Neutrophil (primary cell): Measurements from ENCODE around the gene PINK1.

Source experiments
- H3K27ac ChIP-seq: fragments of 200-600 bp; sonication (generic); 2 replicates; pipeline ENCODE4 v1.5.1; 2016; ENCODE audit warnings: mild to moderate bottlenecking, moderate library complexity
- H3K27me3 ChIP-seq: fragments of 200-600 bp; sonication (generic); 2 replicates; pipeline ENCODE4 v1.6.0; 2016; ENCODE audit warnings: mild to moderate bottlenecking
- H3K36me3 ChIP-seq: fragments of 200-600 bp; sonication (generic); 2 replicates; pipeline ENCODE4 v1.5.1; 2017
- H3K4me1 ChIP-seq, 2 experiments: fragments of 200-600 bp in 1 of 2; sonication (generic) in 1 of 2; 1 replicate in 1 of 2; 2 replicates in 1 of 2; pipeline versions ENCODE4 v1.5.1 to v1.6.1; 2013 to 2016; ENCODE audit warnings: low read depth in 1 of 2, low read length in 1 of 2, mild to moderate bottlenecking in 1 of 2, moderate library complexity in 1 of 2; ENCODE audit not compliant: control insufficient read depth in 1 of 2, insufficient read depth in 1 of 2
- H3K4me3 ChIP-seq, 2 experiments: fragments of 200-600 bp in 1 of 2; sonication (generic) in 1 of 2; 1 replicate in 1 of 2; 2 replicates in 1 of 2; pipeline ENCODE4 v1.5.1; 2013 to 2016; ENCODE audit warnings: low read depth in 1 of 2, low read length in 1 of 2, mild to moderate bottlenecking in 1 of 2, moderate library complexity in 1 of 2
- H3K9me3 ChIP-seq: fragments of 200-600 bp; sonication (generic); 2 replicates; pipeline ENCODE4 v1.5.1; 2016
- TF ChIP-seq, protein P1 (sequence below): fragments of 200-600 bp; sonication (generic); IDR thresholded peaks from 2 replicates; pipeline ENCODE4 v1.5.1; 2016; ENCODE audit warnings: antibody characterized with exemption

PINK1 gene

DNA sequence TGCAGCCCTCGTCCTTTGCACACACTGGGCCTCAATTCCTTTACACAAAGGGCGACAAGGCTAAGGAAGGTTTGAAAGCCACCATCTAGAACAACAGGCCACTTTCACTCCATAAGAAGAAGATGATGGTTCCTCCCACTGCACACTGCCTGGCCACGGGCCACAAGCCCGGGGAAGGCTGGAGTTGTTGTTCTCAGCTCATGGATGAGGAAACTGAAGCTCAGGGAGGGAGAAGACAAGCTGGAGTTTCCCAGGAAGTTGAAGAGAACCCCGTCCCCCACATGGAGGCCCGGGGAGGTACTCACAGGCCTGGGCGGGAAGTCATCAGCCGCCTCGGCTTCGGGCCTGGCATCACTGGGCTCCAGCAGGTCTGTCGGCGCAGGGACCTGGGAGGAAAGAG, 52.5 kb downstream of the PINK1 start:
- TF ChIP-seq, protein P1, sequence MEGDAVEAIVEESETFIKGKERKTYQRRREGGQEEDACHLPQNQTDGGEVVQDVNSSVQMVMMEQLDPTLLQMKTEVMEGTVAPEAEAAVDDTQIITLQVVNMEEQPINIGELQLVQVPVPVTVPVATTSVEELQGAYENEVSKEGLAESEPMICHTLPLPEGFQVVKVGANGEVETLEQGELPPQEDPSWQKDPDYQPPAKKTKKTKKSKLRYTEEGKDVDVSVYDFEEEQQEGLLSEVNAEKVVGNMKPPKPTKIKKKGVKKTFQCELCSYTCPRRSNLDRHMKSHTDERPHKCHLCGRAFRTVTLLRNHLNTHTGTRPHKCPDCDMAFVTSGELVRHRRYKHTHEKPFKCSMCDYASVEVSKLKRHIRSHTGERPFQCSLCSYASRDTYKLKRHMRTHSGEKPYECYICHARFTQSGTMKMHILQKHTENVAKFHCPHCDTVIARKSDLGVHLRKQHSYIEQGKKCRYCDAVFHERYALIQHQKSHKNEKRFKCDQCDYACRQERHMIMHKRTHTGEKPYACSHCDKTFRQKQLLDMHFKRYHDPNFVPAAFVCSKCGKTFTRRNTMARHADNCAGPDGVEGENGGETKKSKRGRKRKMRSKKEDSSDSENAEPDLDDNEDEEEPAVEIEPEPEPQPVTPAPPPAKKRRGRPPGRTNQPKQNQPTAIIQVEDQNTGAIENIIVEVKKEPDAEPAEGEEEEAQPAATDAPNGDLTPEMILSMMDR = no peak
- H3K27ac ChIP-seq = no peak overlapping the region
- no peaks in the 10 kb centered on the region for H3K36me3 ChIP-seq
- no peaks in the 10 kb centered on the region for H3K9me3 ChIP-seq
- no peaks in the 10 kb centered on the region for H3K4me1 ChIP-seq
- H3K27me3 ChIP-seq = no peaks in the 10 kb centered on the region
- no peak overlapping the region for H3K4me3 ChIP-seq

DNA sequence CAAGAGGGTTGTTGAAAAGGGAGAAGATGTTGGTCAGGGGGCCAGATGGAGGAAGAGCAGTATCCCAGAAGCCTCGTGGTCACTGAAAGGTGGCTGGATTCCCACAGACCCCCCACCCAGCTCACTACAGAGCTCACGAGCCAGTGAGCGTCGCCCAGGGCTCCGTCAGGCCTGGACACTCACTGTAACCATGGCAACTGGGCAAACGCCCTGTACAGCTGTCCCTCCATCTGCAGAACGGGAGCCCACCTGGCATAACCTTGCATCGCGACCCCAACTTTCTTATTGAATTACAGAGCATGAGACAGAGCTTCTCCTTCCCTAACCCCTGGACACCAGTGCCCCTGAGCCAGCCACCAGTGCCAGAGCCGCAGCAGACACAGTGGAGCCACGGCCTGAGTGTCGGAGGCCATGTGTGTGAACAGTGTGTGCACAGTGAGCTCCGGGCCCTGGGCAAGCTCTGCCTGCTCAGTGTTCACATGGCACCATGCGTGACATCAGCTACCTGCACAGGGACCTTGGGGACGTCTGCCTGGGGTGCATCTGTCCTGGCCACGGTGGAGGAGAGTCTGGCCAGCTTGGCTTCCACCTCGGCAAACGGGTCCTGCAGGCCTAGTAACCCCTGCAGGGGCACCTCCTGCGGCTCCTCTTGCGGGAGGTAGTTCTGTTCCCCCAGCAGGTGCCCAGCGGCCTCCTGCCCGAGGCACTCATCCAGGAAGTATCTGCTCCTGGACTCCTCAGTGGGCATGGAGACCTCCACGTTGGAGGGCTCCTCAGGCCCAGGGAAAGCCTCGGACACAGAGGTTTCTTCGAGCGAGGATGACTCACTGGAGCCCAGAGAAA, 53.8 kb downstream of the PINK1 start:
- H3K4me1 ChIP-seq = no peaks in the 10 kb centered on the region
- no peak overlapping the region for H3K4me3 ChIP-seq
- H3K27ac ChIP-seq = no peak overlapping the region
- TF ChIP-seq, protein P1 = no peak
- no peaks in the 10 kb centered on the region for H3K36me3 ChIP-seq
- no peaks in the 10 kb centered on the region for H3K27me3 ChIP-seq
- no peaks in the 10 kb centered on the region for H3K9me3 ChIP-seq

DNA sequence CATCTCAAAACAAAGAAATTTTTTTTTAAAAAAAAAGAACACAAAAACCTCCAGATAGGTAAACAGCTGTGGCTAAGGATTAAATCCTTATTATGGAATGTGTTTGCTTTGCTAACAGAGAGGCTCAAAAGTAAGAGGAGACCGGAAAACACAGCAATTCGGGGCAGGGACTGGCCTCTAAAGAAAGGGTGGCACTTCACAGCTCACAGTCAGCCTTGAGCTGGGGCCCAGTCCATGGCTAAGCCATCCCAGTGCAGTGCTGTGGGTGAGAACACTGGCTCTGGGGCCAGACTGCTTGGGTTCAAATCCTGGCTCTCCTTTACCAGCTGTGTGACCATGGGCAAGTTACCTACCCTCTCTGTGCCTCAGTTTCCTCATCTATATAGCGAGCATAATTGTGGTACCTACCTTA, 56.4 kb downstream of the PINK1 start:
- Histone ChIP-seq H3K27me3 (no peaks in the 10 kb centered on the region), H3K4me3 (no peak overlapping the region), H3K27ac (no peak overlapping the region), H3K36me3 (no peaks in the 10 kb centered on the region), H3K9me3 (no peaks in the 10 kb centered on the region), H3K4me1 (no peaks in the 10 kb centered on the region)
- TF ChIP-seq, protein P1 = no peak

DNA sequence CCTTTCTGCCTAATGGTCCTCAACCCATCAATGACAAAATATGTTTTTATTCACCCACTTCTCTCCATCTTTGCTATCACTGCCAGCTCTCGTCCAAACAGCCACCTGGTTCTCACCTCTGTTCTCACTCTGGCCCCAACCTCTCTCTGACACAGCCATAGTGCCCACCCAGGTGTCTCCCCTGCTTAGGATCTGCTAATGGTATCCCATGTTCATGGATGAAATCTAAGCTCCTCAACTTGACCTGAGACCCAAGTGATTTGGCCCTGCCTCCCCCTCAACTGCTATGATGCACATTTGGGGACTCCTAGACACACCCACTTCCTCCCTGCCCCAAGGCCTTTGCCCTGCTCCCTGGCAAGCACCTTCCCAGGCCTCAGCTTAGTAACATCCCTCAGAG, 58.6 kb downstream of the PINK1 start:
- Histone ChIP-seq H3K4me3 (no peak overlapping the region), H3K4me1 (peaks cover 4 to 7% of the 10 kb centered on the region in 2 experiments), H3K27me3 (no peaks in the 10 kb centered on the region), H3K36me3 (no peaks in the 10 kb centered on the region), H3K27ac (no peak overlapping the region), H3K9me3 (no peaks in the 10 kb centered on the region)
- TF ChIP-seq, protein P1 = no peak

DNA sequence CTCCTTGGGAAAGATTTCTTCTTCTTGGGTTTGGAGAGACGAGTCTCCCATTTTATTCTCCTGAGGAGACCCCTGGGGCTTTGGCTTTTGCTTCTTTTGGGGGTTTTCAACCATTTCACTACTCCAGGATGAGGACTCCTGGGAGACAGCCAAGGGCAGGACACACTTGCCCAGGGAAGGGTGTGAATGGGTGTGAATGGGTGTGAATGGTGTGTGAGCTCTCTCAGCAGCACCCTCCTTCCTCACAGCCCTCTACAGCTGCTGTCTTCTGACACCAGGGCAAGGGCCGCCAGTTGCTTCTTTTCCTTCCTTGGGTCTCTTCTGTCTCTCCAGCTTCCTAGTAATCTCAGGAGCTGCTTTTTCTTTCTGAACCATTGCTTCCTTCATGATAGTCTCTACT, 60.4 kb downstream of the PINK1 start:
- Histone ChIP-seq H3K27ac (no peak overlapping the region), H3K4me1 (peaks cover 6 to 9% of the 10 kb centered on the region in 2 experiments), H3K27me3 (no peaks in the 10 kb centered on the region), H3K9me3 (no peaks in the 10 kb centered on the region), H3K36me3 (no peaks in the 10 kb centered on the region), H3K4me3 (no peak overlapping the region)
- TF ChIP-seq, protein P1 = no peak
